ENCODE measurements around the gene MED17. TPM values are rescaled to one million over a fixed set of nuclear protein-coding genes. Genes with fewer than 3 reads are reported as not detected.

MED17 gene
- total RNA-seq, 1 experiment from 2014 or later, result 41.1 TPM

DNA sequence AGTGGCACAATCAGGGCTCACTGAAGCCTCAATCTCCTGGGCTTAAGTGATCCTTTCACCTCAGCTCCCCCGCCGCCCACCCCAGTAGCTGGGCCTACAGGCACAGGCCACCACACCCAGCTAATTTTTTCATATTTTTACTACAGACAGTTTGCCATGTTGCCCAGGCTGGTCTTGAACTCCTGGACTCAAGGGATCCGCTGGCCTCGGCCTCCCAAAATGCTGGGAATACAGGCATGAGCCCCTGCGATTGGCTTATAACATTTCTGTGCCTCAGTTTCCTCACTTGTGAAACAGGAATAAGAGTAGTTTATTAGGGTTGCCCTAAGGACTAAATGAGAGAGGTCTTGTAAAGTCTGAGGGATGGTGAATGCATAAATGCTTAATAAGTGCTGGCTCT lies 65.1 kb downstream of the MED17 start:
- DNase-seq (ENCODE audit: low read depth, low spot score), result no peak
- ATAC-seq, result no peak
- intact Hi-C loops (cut with micrococcal nuclease), result no loop called here
- Histone ChIP-seq H3K27me3 (ENCODE audit: insufficient read depth, low read length) (no peaks in the 10 kb centered on the region), H4K20me1 (ENCODE audit: insufficient read depth) (no peaks in the 10 kb centered on the region), H2AFZ (ENCODE audit: low read depth, low read length, poor library complexity, severe bottlenecking) (no peak overlapping the region), H3K4me1 (ENCODE audit: control insufficient read depth in 1 of 2, insufficient read depth in 2 of 2, low read length in 2 of 2) (peaks cover 0 to 15% of the 10 kb centered on the region in 2 experiments; a peak in 1 of 4 replicates), H3K36me3 (ENCODE audit: control insufficient read depth in 1 of 2, insufficient read depth in 2 of 2, low read length in 2 of 2) (no peaks in the 10 kb centered on the region), H3K4me2 (ENCODE audit: low read length) (no peak overlapping the region), H3K9me2 (ENCODE audit: insufficient read depth) (no peaks in the 10 kb centered on the region), H3K27ac (ENCODE audit: low read depth, low read length) (no peak overlapping the region), H3K79me2 (ENCODE audit: insufficient read depth, low read length) (no peaks in the 10 kb centered on the region), H3K4me3 (replicated peaks in 1 of 2; ENCODE audit: low read depth in 1 of 2, low read length in 2 of 2) (no peak overlapping the region), H3K9ac (ENCODE audit: low read length) (no peak overlapping the region), H3K9me3 (ENCODE audit: control insufficient read depth in 1 of 2, insufficient read depth in 1 of 2, low read depth in 1 of 2, low read length in 2 of 2) (no peaks in the 10 kb centered on the region)
- no peak for TF ChIP-seq SP1 (IDR thresholded peaks at IDR 0.05; ENCODE audit: low read depth)
- TF ChIP-seq SRF (IDR thresholded peaks at IDR 0.05; ENCODE audit: low read depth), result no peak
- ChIA-PET POLR2A (no interaction called here), RAD21 (ENCODE audit: low non-redundant PET in 1 of 2, low total read pairs in 2 of 2, uncharacterized antibody in 2 of 2, unreplicated experiment in 2 of 2) (no interaction called here), CTCF (no interaction called here)
- no TSS peak for BruUV-seq (replicated peaks)

- CTCF ChIA-PET, result no interaction called here
- Histone ChIP-seq H3K27me3 (ENCODE audit: insufficient read depth, low read length) (no peaks in the 10 kb centered on the region), H3K27ac (ENCODE audit: low read depth, low read length) (no peak overlapping the region), H4K20me1 (ENCODE audit: insufficient read depth) (no peaks in the 10 kb centered on the region), H3K79me2 (ENCODE audit: insufficient read depth, low read length) (no peaks in the 10 kb centered on the region), H3K9me2 (ENCODE audit: insufficient read depth) (no peaks in the 10 kb centered on the region), H3K9ac (ENCODE audit: low read length) (no peak overlapping the region), H3K9me3 (ENCODE audit: control insufficient read depth in 1 of 2, insufficient read depth in 1 of 2, low read depth in 1 of 2, low read length in 2 of 2) (no peaks in the 10 kb centered on the region), H3K4me2 (ENCODE audit: low read length) (no peak overlapping the region), H3K4me1 (ENCODE audit: control insufficient read depth in 1 of 2, insufficient read depth in 2 of 2, low read length in 2 of 2) (peaks cover 0 to 8% of the 10 kb centered on the region in 2 experiments; a peak in 1 of 4 replicates), H3K36me3 (ENCODE audit: control insufficient read depth in 1 of 2, insufficient read depth in 2 of 2, low read length in 2 of 2) (no peaks in the 10 kb centered on the region), H3K4me3 (replicated peaks in 1 of 2; ENCODE audit: low read depth in 1 of 2, low read length in 2 of 2) (no peak overlapping the region), H2AFZ (ENCODE audit: low read depth, low read length, poor library complexity, severe bottlenecking) (no peak overlapping the region)
- RAD21 ChIA-PET (ENCODE audit: low non-redundant PET in 1 of 2, low total read pairs in 2 of 2, uncharacterized antibody in 2 of 2, unreplicated experiment in 2 of 2), result no interaction called here
- no TSS peak for BruUV-seq (replicated peaks)
- no peak for TF ChIP-seq YY1 (IDR thresholded peaks at IDR 0.05; ENCODE audit: extremely low read depth, insufficient replicate concordance, low read depth, low read length)
- TF ChIP-seq EZH2 (IDR thresholded peaks at IDR 0.05), result no peak
- no peak for TF ChIP-seq FOSL1 (IDR thresholded peaks at IDR 0.05; ENCODE audit: low read depth)
- no peak for TF ChIP-seq ELF1 (IDR thresholded peaks at IDR 0.05; ENCODE audit: borderline replicate concordance, low read depth)
- TF ChIP-seq POLR2A (IDR thresholded peaks at IDR 0.05; ENCODE audit: borderline replicate concordance, extremely low read depth, insufficient read depth, insufficient read length), result no peak
- no peak for TF ChIP-seq JUND (IDR thresholded peaks at IDR 0.05)
- no peak for TF ChIP-seq ZFX (IDR thresholded peaks at IDR 0.05)
- no peak for DNase-seq (ENCODE audit: low read depth, low spot score)
- POLR2A ChIA-PET, result interaction anchor here (0.6 kb wide), 1 partner anchor 699 kb away, joined by 3 read pairs; no protein-coding TSS in a partner anchor
- ATAC-seq, result no peak
- intact Hi-C loops (cut with micrococcal nuclease), result no loop called here
Measured at GRCh38 chr11:93849751-93850593, 65.9 kb downstream of the MED17 start.
